Liver (tissue), 3 donors: ENCODE measurements around the gene XRN1.

Experiments used
- FOXA2 ChIP-seq: IDR thresholded peaks from 2 replicates; pipeline ENCODE4 v1.6.1; 2016; ENCODE audit warnings: antibody characterized with exemption
- RAD21 ChIP-seq, 2 donors: IDR thresholded peaks; 2 replicates each; pipeline ENCODE4 v1.6.1; 2016; ENCODE audit warnings: antibody characterized with exemption in 2 of 2, mild to moderate bottlenecking in 2 of 2
- TAF1 ChIP-seq: conservative IDR thresholded peaks from 2 replicates; pipeline ENCODE4 v1.6.1; 2016; ENCODE audit warnings: antibody characterized with exemption, mild to moderate bottlenecking
- YY1 ChIP-seq: IDR thresholded peaks from 2 replicates; pipeline ENCODE4 v1.6.1; 2016; ENCODE audit warnings: antibody characterized with exemption, mild to moderate bottlenecking
- TF ChIP-seq, protein P1 (sequence below): fragments of 150-350 bp; IDR thresholded peaks from 2 replicates; pipeline ENCODE4 v1.5.1; 2017; ENCODE audit warnings: improper control_type of control experiment, low read depth, low read length; ENCODE audit not compliant: missing input control
- TF ChIP-seq, protein P2 (sequence below): IDR thresholded peaks from 2 replicates; pipeline ENCODE4 v1.6.1; 2016; ENCODE audit warnings: antibody characterized with exemption, mild to moderate bottlenecking
- donor health status: healthy.
- donor health status: healthy.

- TF ChIP-seq, protein P1, sequence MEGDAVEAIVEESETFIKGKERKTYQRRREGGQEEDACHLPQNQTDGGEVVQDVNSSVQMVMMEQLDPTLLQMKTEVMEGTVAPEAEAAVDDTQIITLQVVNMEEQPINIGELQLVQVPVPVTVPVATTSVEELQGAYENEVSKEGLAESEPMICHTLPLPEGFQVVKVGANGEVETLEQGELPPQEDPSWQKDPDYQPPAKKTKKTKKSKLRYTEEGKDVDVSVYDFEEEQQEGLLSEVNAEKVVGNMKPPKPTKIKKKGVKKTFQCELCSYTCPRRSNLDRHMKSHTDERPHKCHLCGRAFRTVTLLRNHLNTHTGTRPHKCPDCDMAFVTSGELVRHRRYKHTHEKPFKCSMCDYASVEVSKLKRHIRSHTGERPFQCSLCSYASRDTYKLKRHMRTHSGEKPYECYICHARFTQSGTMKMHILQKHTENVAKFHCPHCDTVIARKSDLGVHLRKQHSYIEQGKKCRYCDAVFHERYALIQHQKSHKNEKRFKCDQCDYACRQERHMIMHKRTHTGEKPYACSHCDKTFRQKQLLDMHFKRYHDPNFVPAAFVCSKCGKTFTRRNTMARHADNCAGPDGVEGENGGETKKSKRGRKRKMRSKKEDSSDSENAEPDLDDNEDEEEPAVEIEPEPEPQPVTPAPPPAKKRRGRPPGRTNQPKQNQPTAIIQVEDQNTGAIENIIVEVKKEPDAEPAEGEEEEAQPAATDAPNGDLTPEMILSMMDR, result no peak
- no peak for TF ChIP-seq YY1
- no peak for TF ChIP-seq FOXA2
- TF ChIP-seq, protein P2, sequence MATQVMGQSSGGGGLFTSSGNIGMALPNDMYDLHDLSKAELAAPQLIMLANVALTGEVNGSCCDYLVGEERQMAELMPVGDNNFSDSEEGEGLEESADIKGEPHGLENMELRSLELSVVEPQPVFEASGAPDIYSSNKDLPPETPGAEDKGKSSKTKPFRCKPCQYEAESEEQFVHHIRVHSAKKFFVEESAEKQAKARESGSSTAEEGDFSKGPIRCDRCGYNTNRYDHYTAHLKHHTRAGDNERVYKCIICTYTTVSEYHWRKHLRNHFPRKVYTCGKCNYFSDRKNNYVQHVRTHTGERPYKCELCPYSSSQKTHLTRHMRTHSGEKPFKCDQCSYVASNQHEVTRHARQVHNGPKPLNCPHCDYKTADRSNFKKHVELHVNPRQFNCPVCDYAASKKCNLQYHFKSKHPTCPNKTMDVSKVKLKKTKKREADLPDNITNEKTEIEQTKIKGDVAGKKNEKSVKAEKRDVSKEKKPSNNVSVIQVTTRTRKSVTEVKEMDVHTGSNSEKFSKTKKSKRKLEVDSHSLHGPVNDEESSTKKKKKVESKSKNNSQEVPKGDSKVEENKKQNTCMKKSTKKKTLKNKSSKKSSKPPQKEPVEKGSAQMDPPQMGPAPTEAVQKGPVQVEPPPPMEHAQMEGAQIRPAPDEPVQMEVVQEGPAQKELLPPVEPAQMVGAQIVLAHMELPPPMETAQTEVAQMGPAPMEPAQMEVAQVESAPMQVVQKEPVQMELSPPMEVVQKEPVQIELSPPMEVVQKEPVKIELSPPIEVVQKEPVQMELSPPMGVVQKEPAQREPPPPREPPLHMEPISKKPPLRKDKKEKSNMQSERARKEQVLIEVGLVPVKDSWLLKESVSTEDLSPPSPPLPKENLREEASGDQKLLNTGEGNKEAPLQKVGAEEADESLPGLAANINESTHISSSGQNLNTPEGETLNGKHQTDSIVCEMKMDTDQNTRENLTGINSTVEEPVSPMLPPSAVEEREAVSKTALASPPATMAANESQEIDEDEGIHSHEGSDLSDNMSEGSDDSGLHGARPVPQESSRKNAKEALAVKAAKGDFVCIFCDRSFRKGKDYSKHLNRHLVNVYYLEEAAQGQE, result no peak
- no peak for TF ChIP-seq TAF1
- no peak for TF ChIP-seq RAD21 (IDR thresholded peaks at IDR 0.05)
Measured at GRCh38 chr3:142484912-142485435, 37.1 kb upstream of the XRN1 start.
